Right ventricle myocardium inferior (tissue), 1 donor: ENCODE data around the gene AGBL1. TPM values are rescaled to one million over a fixed set of nuclear protein-coding genes. Genes with fewer than 3 reads are reported as not detected.

Source experiments
- ATAC-seq: fragments of 200-7000 bp; cut with Tn5 transposase; one replicate; pipeline ENCODE4 v1.9.1; 2020; ENCODE audit warnings: mild to moderate bottlenecking, moderate library complexity
- DNase-seq: peaks from one replicate; pipeline ENCODE4 v3.0.0; 2021; ENCODE audit errors: missing footprints
- intact Hi-C: fragments of 100-400 bp; cut with DNase I; formaldehyde crosslinking; loops from one replicate; pipeline ENCODE4 v1.11.0; 2022
- total RNA-seq: library from RNA; stranded (reverse); fragmentation: NEBNext Ultra II Directional; extraction: Animal tissue kit (Norgen Biotek cat#: 25700); gene quantifications from one replicate; pipeline ENCODE4 v1.2.1, GENCODE V29; 2021
- donor health status: DM: no; HTN: yes; CAD: no; lungs with severe emphysema.

AGBL1 gene
- total RNA-seq, 1 donor from 2014 or later = not detected

- intact Hi-C loops = no loop called here
- ATAC-seq (no peak), DNase-seq (no peak)
Measured at GRCh38 chr15:86278586-86278985, 198.9 kb downstream of the AGBL1 start.

GRCh38 chr15:86284635-86285034 lies 205.0 kb downstream of the AGBL1 start:
- DNase-seq (no peak), ATAC-seq (no peak)
- intact Hi-C loops = no loop called here

GRCh38 chr15:86295511-86295910 lies 215.8 kb downstream of the AGBL1 start:
- no peak for DNase-seq
- intact Hi-C loops = no loop called here
- no peak for ATAC-seq

GRCh38 chr15:86296769-86297168 lies 217.1 kb downstream of the AGBL1 start:
- intact Hi-C loops = no loop called here
- DNase-seq (no peak), ATAC-seq (no peak)

- ATAC-seq (no peak), DNase-seq (no peak)
- intact Hi-C loops = no loop called here
Measured at GRCh38 chr15:86300390-86301125, 220.9 kb downstream of the AGBL1 start.

GRCh38 chr15:86311568-86312280 lies 232.1 kb downstream of the AGBL1 start:
- intact Hi-C loops = no loop called here
- DNase-seq = no peak
- no peak for ATAC-seq

- DNase-seq (no peak), ATAC-seq (no peak)
- intact Hi-C loops = no loop called here
Measured at GRCh38 chr15:86312486-86312885, 232.8 kb downstream of the AGBL1 start.

GRCh38 chr15:86316216-86316615 lies 236.5 kb downstream of the AGBL1 start:
- intact Hi-C loops = no loop called here
- no peak for DNase-seq
- ATAC-seq = no peak

GRCh38 chr15:86316726-86317383 lies 237.2 kb downstream of the AGBL1 start:
- no peak for DNase-seq
- intact Hi-C loops = no loop called here
- peak; percentile 46 for ATAC-seq

GRCh38 chr15:86317384-86317740 lies 237.7 kb downstream of the AGBL1 start:
- intact Hi-C loops = no loop called here
- ATAC-seq = peak; percentile 79
- DNase-seq = no peak

- intact Hi-C loops = no loop called here
- ATAC-seq = no peak
- DNase-seq = no peak
Measured at GRCh38 chr15:86322629-86323028, 243.0 kb downstream of the AGBL1 start.

- DNase-seq = no peak
Measured at GRCh38 chr15:86327230-86327865, 247.7 kb downstream of the AGBL1 start.

GRCh38 chr15:86328658-86329057 lies 249.0 kb downstream of the AGBL1 start:
- DNase-seq = no peak
- ATAC-seq = no peak

More at GRCh38 chr15:86327230-86327865, 247.7 kb downstream of the AGBL1 start:
- no peak for ATAC-seq
- intact Hi-C loops = no loop called here

GRCh38 chr15:86329311-86330013 lies 249.8 kb downstream of the AGBL1 start:
- no peak for DNase-seq
- intact Hi-C loops = no loop called here
- no peak for ATAC-seq

More at GRCh38 chr15:86328658-86329057, 249.0 kb downstream of the AGBL1 start:
- intact Hi-C loops = no loop called here

GRCh38 chr15:86333819-86334218 lies 254.1 kb downstream of the AGBL1 start:
- no peak for ATAC-seq
- intact Hi-C loops = no loop called here
- no peak for DNase-seq

GRCh38 chr15:86336051-86336788 lies 256.5 kb downstream of the AGBL1 start:
- ATAC-seq (no peak), DNase-seq (no peak)
- intact Hi-C loops = no loop called here

- DNase-seq = no peak
- ATAC-seq = no peak
- intact Hi-C loops = no loop called here
Measured at GRCh38 chr15:86337071-86337470, 257.4 kb downstream of the AGBL1 start.

- no peak for DNase-seq
- no peak for ATAC-seq
- intact Hi-C loops = no loop called here
Measured at GRCh38 chr15:86347245-86347644, 267.6 kb downstream of the AGBL1 start.
